Measurements from ENCODE around the gene OPN4.
"Not testable (repeated sequence)": the region's sequence is repeated elsewhere in the genome, so short reads cannot be mapped to it uniquely, and the experiment has no call there.

OPN4 gene

GRCh38 chr10:86654411-86655172 is at the start of gene OPN4:
Gene OPN4, plus strand, starts transcription at chr10:86654547. Its CDS starts 237 bp downstream, at chr10:86654784.
- TF ChIP-seq CTCF (conservative IDR thresholded peaks at IDR 0.05; ENCODE audit: low read length) = no peak
- no peak for DNase-seq (ENCODE audit: low read depth)
- H3K4me3 ChIP-seq (ENCODE audit: low read length) = no peak within 1 kb of the TSS

GRCh38 chr10:86607674-86608073 is 46.7 kb upstream of the OPN4 start:
- no peak for TF ChIP-seq CTCF (conservative IDR thresholded peaks at IDR 0.05; ENCODE audit: low read length)
- no peak for DNase-seq (ENCODE audit: low read depth)
- no peak overlapping the region for H3K4me3 ChIP-seq (ENCODE audit: low read length)

- TF ChIP-seq CTCF (conservative IDR thresholded peaks at IDR 0.05; ENCODE audit: low read length) = no peak
- DNase-seq (ENCODE audit: low read depth) = no peak
- H3K4me3 ChIP-seq (ENCODE audit: low read length) = no peak overlapping the region
These were observed 44.4 kb upstream of the OPN4 start for GRCh38 chr10:86609920-86610319.

- DNase-seq (ENCODE audit: low read depth) = no peak
- no peak for TF ChIP-seq CTCF (conservative IDR thresholded peaks at IDR 0.05; ENCODE audit: low read length)
- H3K4me3 ChIP-seq (ENCODE audit: low read length) = no peak overlapping the region
These were observed 43.0 kb upstream of the OPN4 start for GRCh38 chr10:86611386-86611785.

- no peak overlapping the region for H3K4me3 ChIP-seq (ENCODE audit: low read length)
- no peak for DNase-seq (ENCODE audit: low read depth)
- TF ChIP-seq CTCF (conservative IDR thresholded peaks at IDR 0.05; ENCODE audit: low read length) = no peak
These were observed 41.3 kb upstream of the OPN4 start for GRCh38 chr10:86613096-86613495.

- DNase-seq (ENCODE audit: low read depth) = no peak
- no peak overlapping the region for H3K4me3 ChIP-seq (ENCODE audit: low read length)
- TF ChIP-seq CTCF (conservative IDR thresholded peaks at IDR 0.05; ENCODE audit: low read length) = no peak
These were observed 40.4 kb upstream of the OPN4 start for GRCh38 chr10:86613905-86614304.

- H3K4me3 ChIP-seq (ENCODE audit: low read length) = no peak overlapping the region
- no peak for DNase-seq (ENCODE audit: low read depth)
- TF ChIP-seq CTCF (conservative IDR thresholded peaks at IDR 0.05; ENCODE audit: low read length) = no peak
These were observed 39.5 kb upstream of the OPN4 start for GRCh38 chr10:86614853-86615252.

GRCh38 chr10:86617278-86617677 is 37.1 kb upstream of the OPN4 start:
- H3K4me3 ChIP-seq (ENCODE audit: low read length); DNase-seq (ENCODE audit: low read depth): not testable (repeated sequence)

Measured in AG10803 (cell line).